SHP77 (cell line): ENCODE data around the gene FRMD4A.

Experiments used
- DNase-seq, 2 experiments: peaks; one replicate each; lab custom pipeline; 2025; lab: John Stamatoyannopoulos, UW

The FRMD4A gene

DNA sequence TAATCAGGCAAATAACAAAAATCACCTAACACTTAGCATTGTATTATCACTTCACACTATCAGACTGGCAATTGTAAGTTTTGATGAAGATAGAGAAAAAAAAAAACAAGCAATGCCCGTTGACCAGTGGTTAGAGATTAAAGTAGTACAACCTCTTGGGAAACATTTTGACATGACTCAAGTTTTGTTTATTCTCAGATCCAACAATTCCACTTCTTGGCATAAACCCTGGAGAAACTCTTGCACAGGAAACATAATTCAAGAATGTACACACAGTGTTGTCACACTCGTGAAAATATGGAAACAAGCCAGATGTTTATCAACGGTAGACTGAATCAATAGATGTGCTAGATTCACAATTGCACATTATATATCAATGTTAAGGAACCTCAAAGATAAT lies 37.2 kb downstream of the FRMD4A start:
- no peak for DNase-seq

DNA sequence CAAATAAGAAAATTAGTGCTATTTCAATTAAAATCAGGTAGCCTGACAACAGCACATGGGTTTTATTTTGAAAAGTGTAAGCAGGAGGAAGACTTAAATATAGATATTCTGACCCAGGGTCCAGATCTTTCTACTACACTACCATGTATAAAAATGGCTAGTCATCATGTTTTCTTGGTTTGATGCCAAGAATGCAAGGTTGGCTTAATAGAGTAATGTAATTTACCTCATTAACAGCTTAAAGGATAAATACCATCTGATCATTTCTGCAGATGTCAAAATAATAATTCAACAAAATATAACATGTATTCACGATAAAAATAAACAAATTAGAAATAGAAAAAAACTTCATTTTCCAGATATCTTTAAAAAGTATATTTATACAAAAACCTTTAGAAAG lies 39.4 kb downstream of the FRMD4A start:
- DNase-seq = no peak

DNA sequence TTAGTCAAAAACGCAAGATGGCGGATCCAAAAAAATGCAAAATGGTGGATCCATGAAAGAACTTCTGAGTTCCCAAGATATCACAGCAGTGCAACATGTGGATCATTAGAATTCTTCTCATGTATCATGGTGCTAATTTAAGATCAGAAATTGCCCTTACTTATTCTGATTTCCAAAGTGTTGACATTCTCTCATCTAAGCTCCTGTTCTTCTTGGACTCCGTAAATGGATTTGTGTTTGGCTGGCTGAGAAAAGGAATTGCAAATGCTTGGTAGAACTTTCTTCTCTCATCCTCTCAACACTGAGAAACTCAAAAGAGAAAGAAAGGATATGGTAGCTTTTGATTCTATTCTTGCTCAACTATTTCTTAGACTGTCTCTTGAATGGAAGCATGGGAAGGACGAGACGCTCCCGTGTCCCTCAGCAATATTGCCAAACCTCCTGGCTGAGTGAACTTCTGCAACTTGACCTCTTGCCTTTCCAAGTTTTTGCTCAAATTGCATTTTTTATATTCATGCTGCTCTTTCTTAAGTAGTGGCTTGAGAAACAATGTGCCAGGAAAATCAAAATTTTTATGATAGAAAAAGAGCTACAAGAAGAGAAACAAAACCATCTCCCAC lies 44.7 kb downstream of the FRMD4A start:
- no peak for DNase-seq

DNA sequence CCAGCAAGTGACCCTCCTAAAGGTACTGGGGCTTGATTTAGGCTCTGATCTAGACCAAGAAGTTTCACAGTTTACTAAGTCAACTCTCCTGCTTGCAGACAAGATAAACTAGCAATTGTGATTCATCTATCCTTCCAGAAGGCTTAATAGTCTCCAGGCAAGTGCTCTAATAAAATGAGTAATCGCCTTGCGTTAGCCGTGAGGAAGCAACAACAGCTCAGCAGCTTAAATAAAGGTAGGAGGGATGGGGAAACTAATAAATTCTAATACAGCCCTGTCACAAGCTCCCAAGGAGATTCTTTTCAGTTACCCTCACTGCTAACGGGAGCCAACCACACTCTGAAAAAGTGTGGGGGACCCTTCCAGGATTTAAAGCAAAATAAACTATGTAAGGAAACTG lies 48.4 kb downstream of the FRMD4A start:
- no peak for DNase-seq

DNA sequence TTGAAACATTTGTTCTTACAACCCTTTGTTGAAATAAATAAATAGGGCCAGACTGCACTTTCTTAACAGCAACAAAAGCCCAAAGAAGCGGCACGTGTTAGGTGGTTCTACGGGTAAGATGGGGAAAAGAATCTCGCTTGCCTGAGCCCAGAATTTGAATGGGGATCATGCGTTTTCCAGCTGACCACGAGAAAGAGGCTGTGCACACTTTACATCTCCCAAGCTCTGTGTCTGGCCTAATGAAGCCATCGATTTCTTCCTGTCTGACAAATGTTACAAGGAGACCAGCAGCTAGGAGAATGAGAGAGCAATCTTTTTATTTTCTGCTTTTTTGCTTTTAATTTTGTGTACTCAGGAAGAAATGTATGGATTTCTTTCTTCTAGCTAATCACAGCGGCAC lies 52.2 kb downstream of the FRMD4A start:
- DNase-seq = no peak

DNA sequence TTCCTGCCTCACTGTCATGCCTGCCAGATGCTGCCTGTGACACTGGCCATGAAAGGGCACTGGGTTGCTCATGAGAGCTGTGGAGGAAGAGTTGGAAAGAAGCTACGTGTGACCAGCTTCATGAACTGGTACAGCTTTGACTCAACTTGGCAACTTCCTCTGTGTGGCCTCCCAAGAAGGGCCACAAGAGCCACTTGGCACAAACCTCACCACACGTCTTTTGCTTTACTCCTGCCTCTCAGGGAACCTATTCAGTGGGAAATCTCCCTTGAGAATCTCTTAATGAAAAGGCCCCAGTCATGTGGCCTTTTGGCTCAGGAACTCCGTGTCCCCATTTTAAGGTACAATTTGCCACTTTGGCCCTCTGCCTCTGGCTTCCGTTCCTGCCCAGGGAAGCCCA lies 54.5 kb downstream of the FRMD4A start:
- DNase-seq = no peak

DNA sequence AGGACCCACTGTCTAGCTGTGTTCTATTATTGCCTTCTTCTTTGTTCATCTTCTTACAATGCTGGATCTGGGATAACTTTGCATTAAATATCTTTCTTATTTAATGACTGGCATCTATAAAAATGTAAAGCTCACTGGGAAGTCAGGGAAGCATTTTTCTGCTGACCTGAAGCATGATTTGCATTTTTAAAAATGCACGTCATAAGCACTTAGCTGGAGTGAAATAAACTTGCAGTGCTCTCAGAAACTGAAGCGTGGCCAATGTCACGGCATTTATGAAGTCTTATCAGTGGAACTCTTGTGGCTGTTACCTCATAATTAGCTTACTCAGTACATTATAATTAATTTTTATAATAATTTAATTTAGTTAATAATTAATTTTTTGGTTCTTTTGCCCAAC lies 59.1 kb downstream of the FRMD4A start:
- DNase-seq = no peak

DNA sequence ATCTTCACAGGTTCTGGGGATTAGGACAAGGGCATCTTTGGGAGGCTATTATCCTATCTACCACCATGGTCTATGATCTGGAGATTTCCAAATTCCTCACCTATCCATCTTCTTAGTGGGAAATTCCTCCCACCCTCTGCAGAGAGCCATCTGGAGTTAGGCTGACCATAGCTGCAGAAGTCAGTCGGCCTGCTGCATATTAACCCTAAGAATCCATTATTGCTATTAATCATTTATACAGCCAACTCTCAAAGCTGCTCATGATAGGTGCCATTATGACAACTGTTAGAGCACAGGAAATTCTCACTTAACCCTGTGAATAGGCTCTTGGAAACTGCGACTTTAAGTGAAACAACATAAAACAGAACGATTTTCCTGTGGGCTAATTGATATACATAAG lies 60.4 kb downstream of the FRMD4A start:
- DNase-seq = no peak

DNA sequence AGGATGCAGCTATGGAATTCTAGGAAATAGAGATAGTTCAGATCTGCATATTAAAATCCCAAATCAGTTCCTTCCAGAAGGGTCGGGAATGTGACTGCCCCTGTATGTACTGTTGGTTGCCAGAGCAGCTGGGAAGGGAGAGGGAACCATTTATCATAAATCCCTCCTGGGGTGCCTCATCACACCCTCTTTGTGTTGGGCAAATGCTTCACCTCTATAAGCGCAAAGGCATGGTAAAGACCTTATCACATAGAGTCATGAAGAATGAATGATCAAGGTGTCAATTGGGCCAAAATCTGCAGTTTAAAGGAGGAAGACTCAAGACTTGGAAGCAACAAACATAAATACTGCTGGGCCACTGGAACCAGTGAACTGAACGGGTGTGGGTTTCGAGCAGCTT lies 65.0 kb downstream of the FRMD4A start:
- no peak for DNase-seq

DNA sequence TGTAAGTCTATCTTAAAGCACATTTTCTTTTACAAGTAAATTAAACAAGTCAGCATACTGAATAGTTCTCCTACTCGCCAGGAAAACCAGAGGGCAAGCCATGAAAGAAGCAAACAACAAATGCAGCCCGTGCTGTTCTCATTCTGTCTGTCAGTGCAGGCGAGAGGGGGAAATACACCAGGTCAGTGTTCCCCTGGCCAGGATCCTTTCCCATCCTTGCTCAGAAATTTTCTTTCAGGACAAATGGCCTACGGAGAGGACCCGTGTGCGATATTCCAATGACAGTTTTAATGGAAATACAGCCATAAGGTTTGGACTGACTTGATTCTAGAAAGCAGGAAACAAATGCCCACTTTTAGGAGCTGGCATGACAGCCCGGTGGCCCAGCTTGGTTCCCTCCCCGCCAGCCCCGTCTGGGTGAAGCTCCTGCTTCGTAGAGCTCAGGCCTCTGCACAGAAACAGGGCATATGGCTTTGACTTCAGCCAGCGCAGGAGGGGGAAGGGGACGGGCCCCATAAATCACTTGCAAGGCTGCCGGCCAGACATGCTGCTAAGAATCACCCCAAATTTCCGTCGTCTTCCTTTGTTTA lies 67.8 kb downstream of the FRMD4A start:
- DNase-seq = no peak

DNA sequence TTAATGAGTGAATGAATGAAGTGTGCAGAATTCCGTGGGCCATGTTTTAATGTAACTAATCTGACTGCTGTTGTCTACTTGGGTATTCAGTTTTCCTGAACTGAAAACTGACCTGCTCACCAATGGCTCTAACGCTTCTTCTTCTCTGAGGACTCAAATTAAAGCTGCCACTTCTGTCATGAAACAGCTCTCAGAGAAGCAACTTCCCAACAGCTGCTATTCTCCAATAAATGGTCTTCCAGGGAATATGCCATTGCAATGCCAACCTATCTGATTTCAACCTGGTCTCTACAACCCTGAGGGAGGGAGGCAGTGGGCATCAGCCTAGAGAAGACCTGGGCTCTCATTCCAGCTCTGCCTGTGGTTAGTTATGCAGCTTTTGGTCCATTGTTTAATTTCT lies 69.4 kb downstream of the FRMD4A start:
- no peak for DNase-seq

DNA sequence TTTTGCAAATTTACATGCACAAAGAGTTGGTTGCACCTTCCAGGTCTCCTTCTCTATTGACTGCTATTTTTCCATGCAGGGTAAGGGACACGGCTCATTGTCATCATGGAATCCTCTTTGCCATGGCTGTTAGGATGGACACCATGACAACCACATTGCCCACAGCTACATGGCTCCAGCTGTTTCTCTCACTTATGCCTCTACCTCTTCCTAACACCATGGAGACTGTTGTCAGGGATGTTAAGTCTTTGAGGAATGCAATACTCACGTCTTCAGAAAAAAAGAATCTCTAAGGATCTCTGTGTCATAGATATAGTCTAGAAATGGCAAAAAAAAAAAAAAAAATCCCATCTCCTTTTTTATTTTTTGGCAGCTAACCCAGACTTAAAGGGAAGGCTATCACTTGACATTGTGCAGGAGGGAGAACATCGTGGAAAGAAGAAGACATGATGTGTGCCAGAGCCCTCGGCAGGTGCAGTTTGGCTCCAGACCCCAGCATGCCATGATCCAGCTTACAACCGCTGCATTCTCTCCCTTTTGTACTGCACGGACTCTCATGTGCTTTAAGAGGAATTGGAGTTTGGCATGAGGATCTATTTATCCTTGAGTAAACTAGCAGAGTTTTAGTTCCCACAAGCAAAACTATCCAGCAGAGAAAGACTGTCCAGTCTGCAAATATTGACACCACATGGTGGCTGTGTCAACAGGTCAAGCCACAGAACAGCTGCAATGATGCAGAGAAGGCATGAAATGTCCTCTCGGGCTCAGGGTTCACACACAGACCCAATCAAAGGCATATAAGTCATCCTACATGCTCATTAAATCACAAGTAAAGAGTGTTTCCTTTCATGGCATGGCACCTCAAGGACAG lies 70.8 kb downstream of the FRMD4A start:
- DNase-seq = peak; percentile 58 to 70

DNA sequence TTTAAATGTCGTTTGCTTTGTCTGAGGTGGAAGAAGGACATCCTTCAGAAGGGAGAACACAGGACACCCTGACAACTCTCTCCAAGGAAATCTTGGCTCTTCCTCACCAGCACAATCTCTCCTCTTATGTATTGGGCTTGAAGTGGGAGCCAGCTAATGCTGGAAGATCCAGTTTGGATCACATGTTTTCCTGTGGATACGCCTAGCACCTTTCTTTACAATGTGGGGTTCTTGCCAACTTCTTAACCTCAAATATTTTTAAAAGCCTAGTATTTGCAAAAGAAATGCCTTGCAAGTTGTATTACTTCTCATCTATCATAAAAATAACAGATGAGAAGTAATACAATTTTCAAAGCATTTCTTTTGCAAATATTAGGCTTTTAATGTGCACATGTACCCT lies 76.4 kb downstream of the FRMD4A start:
- no peak for DNase-seq

DNA sequence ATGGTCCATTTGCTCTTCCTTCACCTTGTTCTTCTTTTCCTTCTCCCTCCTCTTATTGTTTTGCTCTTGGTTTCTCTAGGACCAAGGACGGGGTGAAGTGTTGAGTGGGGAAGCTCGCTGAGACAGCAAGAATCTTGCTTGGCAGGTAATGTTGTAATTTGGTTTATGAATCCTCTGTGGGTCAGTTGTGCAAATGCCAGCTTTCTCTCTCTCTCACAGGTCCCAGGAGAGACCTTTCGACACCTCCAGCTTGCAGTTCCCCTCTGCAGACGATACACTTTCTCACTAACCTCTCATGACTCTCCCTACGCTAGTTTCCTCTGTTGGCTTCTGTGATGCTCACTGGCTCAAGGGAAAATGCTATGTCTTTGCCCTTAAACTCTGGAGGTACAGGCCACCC lies 77.0 kb downstream of the FRMD4A start:
- no peak for DNase-seq

DNA sequence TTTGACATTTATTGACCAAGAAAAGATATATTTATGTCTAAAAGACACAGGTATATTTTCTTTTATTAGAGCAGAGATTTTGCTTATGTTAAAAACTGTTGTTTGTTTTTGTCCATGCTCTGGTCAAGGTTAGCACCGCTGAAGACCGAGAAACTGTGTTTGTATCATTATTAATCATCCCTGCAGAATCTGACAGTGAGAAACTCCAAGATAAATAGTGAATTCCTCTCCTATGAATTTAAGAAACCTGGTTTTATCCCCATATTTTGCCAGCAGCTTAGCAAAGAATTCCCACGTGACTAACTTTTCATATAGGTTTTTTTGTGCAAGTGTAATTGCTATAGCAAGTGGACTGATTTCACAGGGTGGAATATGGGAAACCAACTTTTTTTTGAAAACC lies 77.6 kb downstream of the FRMD4A start:
- no peak for DNase-seq

DNA sequence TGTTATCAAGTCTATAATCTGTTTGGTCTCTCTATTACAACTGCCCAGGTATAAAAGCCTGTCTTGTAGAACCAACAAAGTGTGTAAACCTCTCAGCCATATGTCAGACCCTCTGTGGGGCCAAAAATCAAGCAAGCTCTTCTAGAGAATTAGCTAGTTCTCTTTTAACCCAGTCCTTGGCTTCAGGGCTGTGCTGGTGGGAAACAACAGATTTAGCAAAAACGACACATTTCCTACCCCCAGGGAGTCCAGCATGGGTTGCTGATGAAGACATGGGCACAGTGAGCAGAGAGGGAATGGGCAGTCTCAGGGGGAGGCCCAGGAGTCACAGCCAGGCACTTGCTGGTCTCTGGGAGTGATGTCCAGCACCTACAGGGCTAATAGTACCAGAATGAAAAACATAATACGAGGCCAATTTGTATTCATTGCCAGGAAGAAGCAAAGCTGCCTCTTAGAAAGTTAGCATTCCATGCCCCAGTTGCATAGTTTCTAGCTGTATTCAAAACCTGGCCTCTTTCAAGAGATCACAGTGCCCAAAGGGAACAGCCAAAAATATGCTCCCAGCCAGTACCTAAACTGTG lies 80.1 kb downstream of the FRMD4A start:
- no peak for DNase-seq

DNA sequence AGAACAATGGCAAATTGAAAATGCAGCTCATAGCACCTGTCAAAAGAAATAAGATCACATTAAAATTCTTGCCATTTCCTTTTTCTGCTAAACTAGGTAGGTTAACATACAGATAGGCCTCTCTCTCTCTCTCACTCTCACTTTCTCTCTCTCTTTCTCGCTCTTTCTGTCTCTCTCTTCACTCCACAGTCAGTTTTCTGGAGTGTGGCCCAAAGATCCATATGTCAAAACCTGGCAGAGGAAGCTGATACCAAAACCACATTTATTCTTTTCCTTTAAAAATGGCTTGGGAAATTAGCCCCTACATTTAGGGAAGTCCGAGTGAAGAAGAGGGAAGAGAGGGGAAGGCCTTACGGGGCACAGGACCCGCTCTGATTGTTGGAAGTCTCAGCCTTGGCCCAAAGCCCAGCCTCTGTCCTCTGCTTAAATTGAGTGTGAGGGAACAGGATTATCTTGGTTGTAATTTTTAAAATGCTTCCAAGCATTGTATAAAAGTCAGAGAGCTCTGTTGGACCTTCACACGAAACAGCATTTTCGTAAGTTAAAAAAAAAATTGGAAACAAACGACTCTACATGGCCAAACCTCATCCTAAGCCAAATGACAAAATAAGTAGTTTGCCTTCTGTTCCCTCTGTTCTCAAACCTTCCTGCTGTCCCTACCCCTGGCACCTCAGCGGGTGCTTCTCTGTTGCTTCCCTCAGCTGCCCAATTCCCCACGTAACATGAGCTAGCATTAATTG lies 83.2 kb downstream of the FRMD4A start:
- DNase-seq = no peak

DNA sequence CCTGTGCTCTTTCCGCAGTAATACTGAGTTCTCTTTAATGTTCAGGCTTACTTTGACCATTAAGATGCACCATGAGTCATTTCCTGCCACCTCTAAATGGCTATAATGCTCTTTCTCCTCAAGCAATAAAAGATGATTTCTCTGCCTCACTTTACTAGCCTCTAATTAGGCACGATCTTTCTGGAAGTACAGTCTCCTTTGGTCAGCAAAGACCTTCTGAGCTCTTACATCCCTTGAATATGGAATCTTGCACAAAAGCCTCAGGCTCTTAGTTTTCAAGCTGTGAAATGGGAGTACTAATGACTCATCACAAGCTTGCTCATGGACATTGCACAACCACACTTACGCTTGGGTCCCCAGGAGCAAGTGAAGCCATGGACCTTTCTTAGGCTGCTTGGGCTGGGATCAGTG lies 85.9 kb downstream of the FRMD4A start:
- DNase-seq = no peak

DNA sequence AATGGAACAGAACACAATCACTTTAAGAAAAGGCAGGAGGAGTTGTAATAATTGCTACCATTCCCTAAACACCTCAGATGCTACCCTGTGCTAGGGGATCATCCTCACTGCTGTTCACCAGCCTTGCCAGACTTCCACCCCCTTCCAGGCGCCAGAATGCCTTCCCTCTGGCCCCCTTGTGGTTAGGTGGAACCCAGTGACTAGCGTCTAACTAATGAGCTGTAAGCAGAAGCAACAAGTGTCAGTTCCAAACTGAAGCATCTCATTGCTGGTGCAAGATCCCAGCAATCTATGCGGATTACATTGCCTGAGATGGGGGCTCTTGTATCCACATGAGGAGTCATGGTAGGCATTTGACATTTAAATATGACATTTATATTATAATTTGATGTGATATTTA lies 86.6 kb downstream of the FRMD4A start:
- no peak for DNase-seq

DNA sequence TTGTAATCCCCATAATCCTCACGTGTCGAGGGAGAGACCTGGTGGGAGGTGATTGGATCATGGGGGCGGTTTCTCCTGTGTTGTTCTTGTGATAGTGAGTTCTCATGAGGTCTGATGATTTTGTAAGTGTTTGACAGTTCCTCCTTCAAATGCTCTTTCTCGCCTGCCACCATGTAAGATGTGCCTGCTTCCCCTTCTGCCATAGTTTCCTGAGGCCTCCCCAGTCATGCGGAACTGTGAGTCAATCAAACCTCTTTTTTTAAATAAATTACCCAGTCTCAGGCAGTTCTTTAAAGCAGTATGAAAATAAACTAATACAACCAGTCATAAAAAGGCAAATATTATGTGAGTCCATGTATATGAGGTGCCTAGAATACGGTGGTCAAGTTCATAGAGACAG lies 87.5 kb downstream of the FRMD4A start:
- DNase-seq = no peak

DNA sequence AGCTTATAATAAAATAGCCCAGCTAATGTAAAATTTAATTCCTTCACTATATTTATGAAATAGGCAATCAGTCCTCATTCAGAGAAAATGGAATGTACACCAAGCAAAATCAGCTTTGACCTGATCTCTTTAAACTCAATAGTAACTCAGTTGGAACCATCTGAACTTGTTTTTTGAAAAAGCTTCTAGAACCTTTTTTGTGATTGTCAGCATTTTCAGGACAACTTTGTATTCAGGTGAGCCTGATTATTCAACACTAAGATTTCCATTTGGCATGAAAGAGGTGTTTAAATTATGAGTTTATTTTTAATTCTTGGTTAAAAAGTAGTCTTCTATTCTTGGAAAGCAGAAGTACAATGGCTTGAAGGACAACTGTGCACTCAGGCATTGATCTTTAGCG lies 89.5 kb downstream of the FRMD4A start:
- no peak for DNase-seq
